Adrenal gland (tissue), 12 donors: ENCODE results near the gene METTL25B. TPM values are rescaled to one million over a fixed set of nuclear protein-coding genes. Genes with fewer than 3 reads are reported as not detected.

ENCODE experiments used
- DNase-seq, 7 donors: peaks; one replicate each; pipeline ENCODE4 v3.0.0-alpha.2; 2019 to 2020
- H3K27ac ChIP-seq, 5 donors: fragments of 200-600 bp; sonication (generic) in 4 of 5; 1 replicate in 3 of 5; 2 replicates in 2 of 5; pipeline versions ENCODE4 v1.5.1 to v1.8.0; 2016 to 2020; ENCODE audit warnings: mild to moderate bottlenecking in 1 of 5
- H3K27me3 ChIP-seq: fragments of 200-600 bp; 2 replicates; pipeline ENCODE4 v1.8.0; 2021
- H3K36me3 ChIP-seq, 2 donors: fragments of 200-600 bp; replicated peaks in 1 of 2; 1 replicate in 1 of 2; 2 replicates in 1 of 2; pipeline versions ENCODE4 v1.5.1 to v1.8.0; 2018 to 2022
- H3K4me1 ChIP-seq, 2 donors: fragments of 200-600 bp; replicated peaks in 1 of 2; 1 replicate in 1 of 2; 2 replicates in 1 of 2; pipeline versions ENCODE4 v1.5.1 to v1.8.0; 2018 to 2021
- H3K4me3 ChIP-seq, 4 donors: fragments of 200-600 bp; sonication (generic) in 3 of 4; one replicate each; pipeline ENCODE4 v1.5.1; 2016 to 2018
- H3K9me3 ChIP-seq, 3 donors: fragments of 200-600 bp; sonication (generic) in 1 of 3; replicated peaks in 1 of 3; 1 replicate in 2 of 3; 2 replicates in 1 of 3; pipeline versions ENCODE4 v1.5.1 to v1.8.0; 2016 to 2021
- POLR2A ChIP-seq, 2 donors: fragments of 450-650 bp; IDR thresholded peaks; one replicate each; pipeline ENCODE4 v1.6.1; 2017; ENCODE audit warnings: antibody characterized with exemption in 2 of 2, mild to moderate bottlenecking in 2 of 2, moderate library complexity in 1 of 2
- WGBS, 4 donors: extraction: QIAGEN DNeasy Blood & Tissue Kit in 2 of 4; methylation state at CpG; one replicate each; pipeline versions ENCODE4 v1.1.5 to v1.1.7; 2013 to 2017; 5-methylcytosine and 5-hydroxymethylcytosine counted together
- intact Hi-C, 2 donors: fragments of 100-400 bp; cut with DNase I; formaldehyde crosslinking; loops; one replicate each; pipeline versions ENCODE4 v1.14.1 to v1.15.0; 2022 to 2023
- polyA plus RNA-seq, 3 donors: library from polyadenylated mRNA; stranded (reverse); fragments of 200-250 nt in 2 of 3; fragments of 350-450 nt in 1 of 3; fragmentation: Illumina TruSeq in 1 of 3; extraction: RNeasy Lipid Tissue Mini Kit (QIAGEN cat#74804) in 1 of 3; gene quantifications; one replicate each; pipeline ENCODE4 v1.2.3, GENCODE V29; 2013 to 2014
- total RNA-seq, 9 donors: library from RNA; depleted of rRNA in 4 of 9; stranded (reverse); fragments of >200 nt in 4 of 9; fragments of 120-200 nt in 1 of 9; fragmentation: NEBNext Ultra II Directional in 1 of 9; extraction: Animal tissue kit (Norgen Biotek cat#: 25700) in 1 of 9; gene quantifications; one replicate each; pipeline versions ENCODE4 v1.1.0 to v1.2.4, GENCODE V29; 2013 to 2023
- TF ChIP-seq, protein P1 (sequence below), 6 experiments: fragments of 450-650 bp in 4 of 6; fragments of 200-600 bp in 2 of 6; sonication (generic) in 1 of 6; IDR thresholded peaks; 1 replicate in 5 of 6; 2 replicates in 1 of 6; pipeline versions ENCODE4 v1.5.1 to v1.8.0; 2016 to 2021; ENCODE audit warnings: antibody characterized with exemption in 6 of 6, mild to moderate bottlenecking in 2 of 6, moderate library complexity in 1 of 6
- donor health status: healthy with polysubstance abuse.
- donor health status: Bipolar disorder and iron deficiency.
- donor health status: DM: yes; HTN: yes; CAD: no.
- donor health status: DM: no; HTN: no; CAD: no.
- donor health status: DM: no; HTN: no; CAD: no.
- donor health status: DM: yes; HTN: yes; CAD: no.

METTL25B gene
- total and polyA plus RNA-seq, 12 donors, result 17.4 to 140 (median 32.5) TPM

DNA sequence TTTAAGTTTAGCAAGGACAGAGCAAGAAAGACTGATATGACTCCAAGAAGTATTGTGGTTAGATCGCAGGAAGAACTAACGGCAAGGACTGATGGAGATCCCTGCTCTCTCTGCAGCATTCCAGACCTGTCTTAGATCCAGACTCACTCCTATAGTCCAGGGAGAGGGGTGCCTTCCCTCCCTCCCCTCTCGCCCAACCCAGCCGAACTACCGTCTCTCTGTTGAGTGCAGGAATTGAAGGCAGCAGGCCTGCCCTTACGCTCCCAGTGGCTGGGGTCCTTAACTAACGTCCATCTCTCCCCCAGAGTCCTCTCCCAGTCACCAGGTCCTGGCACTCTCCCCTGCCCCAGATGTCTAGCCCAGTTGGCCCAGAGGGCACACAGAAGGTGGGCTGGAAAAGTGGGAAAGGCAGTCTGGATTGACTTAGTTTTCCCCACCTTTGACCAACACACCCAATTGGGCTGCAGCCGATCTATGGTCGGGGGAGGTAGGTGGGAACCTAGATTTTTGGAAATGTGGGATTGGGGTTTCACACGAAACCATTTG is 24.0 kb upstream of the METTL25B start:
- no peaks in the 10 kb centered on the region for H3K36me3 ChIP-seq
- intact Hi-C loops, result no loop called here
- WGBS, 4 donors, result 71 to 79% (median 72%) methylated on average over 10 of the region's 10 CpGs
- peaks cover 23 to 26% of the 10 kb centered on the region in 2 donors for H3K4me1 ChIP-seq
- no peaks in the 10 kb centered on the region for H3K9me3 ChIP-seq
- no peaks in the 10 kb centered on the region for H3K27me3 ChIP-seq
- H3K27ac ChIP-seq, result no peak overlapping the region
- DNase-seq, result no peak
- H3K4me3 ChIP-seq, result no peak overlapping the region
- no peak for TF ChIP-seq POLR2A (IDR thresholded peaks at IDR 0.05)
- TF ChIP-seq, protein P1, sequence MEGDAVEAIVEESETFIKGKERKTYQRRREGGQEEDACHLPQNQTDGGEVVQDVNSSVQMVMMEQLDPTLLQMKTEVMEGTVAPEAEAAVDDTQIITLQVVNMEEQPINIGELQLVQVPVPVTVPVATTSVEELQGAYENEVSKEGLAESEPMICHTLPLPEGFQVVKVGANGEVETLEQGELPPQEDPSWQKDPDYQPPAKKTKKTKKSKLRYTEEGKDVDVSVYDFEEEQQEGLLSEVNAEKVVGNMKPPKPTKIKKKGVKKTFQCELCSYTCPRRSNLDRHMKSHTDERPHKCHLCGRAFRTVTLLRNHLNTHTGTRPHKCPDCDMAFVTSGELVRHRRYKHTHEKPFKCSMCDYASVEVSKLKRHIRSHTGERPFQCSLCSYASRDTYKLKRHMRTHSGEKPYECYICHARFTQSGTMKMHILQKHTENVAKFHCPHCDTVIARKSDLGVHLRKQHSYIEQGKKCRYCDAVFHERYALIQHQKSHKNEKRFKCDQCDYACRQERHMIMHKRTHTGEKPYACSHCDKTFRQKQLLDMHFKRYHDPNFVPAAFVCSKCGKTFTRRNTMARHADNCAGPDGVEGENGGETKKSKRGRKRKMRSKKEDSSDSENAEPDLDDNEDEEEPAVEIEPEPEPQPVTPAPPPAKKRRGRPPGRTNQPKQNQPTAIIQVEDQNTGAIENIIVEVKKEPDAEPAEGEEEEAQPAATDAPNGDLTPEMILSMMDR (IDR thresholded peaks at IDR 0.05), result no peak

DNA sequence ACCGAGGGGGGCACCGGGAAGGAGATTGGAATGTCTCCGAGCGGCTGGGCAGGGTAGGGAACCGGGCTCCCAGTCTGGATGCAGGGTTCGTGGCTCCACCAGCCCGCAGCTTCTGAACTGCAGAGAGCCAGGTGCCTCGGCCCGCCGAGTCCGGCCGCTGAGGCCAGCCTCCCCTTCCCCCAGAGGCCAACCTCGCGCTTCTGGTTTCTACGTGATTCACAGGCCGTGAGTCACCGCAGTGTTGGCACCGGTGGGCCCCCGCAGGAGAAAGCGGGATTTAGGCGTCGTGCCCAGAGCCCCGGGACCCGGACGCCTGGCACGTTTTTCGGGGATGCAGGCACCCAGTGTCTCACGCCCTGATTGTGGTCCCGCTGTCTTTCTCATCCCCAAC is 23.3 kb upstream of the METTL25B start:
- H3K4me3 ChIP-seq, result peak overlapping the region in 1 of 4 donors; percentile 59

DNA sequence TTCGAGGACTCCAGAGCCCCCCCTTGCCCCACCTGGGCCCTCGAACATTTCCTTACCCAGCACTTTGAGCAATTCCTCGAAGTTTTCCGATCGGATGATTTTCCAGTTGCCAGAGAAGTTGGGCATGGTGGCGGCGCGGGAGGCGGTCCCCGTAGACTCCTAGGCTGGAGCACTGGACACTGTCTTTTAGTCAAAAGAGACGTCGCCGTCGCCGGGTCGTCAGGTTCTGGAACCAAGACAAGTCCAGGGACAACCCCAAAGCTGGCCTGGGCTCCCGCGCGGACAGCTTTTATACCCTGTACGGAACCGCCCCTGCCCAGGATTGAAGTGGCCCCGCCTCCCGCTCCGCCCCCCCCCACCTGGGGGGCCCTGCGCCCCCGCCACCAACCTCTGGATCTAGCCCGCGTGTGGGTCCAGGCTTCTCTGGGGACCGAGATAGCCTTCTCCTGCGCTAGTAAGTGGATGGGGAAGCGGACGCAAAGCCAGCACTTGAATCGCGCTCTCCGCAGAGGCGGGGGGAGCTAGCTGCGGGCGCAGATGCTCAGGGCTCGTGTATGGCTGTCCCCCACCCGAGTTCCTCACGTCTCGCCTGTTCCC is 22.9 kb upstream of the METTL25B start, which contains the start of gene CRABP2:
Gene CRABP2 (minus strand): TSS at position 263 of the 597 bp plus-strand sequence. CDS start 137 bp downstream, at position 126.
- Histone ChIP-seq H3K4me3 (peak within 1 kb of the TSS in 3 of 4 donors; percentile 7 to 59 (median 31)), H3K9me3 (no peaks in the 10 kb centered on the region), H3K36me3 (no peaks in the 10 kb centered on the region), H3K27ac (peak within 1 kb of the TSS; percentile 30 to 66 (median 52)), H3K4me1 (peaks cover 23 to 31% of the 10 kb centered on the region in 2 donors), H3K27me3 (no peaks in the 10 kb centered on the region)
- intact Hi-C loops, result no loop called here
- no peak for TF ChIP-seq POLR2A (IDR thresholded peaks at IDR 0.05)
- TF ChIP-seq, protein P1 (IDR thresholded peaks at IDR 0.05), result no peak
- peak in 6 of 7 donors; percentile 45 to 65 (median 55) for DNase-seq
- 1 to 9% (median 2%) methylated on average over 7 to 42 of the region's 42 CpGs for WGBS, 4 donors

More for the DNA sequence above, 23.3 kb upstream of the METTL25B start:
- Histone ChIP-seq H3K27me3 (no peaks in the 10 kb centered on the region), H3K27ac (peak overlapping the region in 1 of 5 donors; percentile 52), H3K9me3 (no peaks in the 10 kb centered on the region), H3K36me3 (no peaks in the 10 kb centered on the region), H3K4me1 (peaks cover 23 to 31% of the 10 kb centered on the region in 2 donors)
- intact Hi-C loops, result no loop called here
- peak; percentile 73 to 87 (median 84) for DNase-seq
- 2 to 20% (median 3%) methylated on average over 2 to 29 of the region's 29 CpGs for WGBS, 4 donors
- TF ChIP-seq POLR2A (IDR thresholded peaks at IDR 0.05), result no peak
- TF ChIP-seq, protein P1 (IDR thresholded peaks at IDR 0.05), result no peak

DNA sequence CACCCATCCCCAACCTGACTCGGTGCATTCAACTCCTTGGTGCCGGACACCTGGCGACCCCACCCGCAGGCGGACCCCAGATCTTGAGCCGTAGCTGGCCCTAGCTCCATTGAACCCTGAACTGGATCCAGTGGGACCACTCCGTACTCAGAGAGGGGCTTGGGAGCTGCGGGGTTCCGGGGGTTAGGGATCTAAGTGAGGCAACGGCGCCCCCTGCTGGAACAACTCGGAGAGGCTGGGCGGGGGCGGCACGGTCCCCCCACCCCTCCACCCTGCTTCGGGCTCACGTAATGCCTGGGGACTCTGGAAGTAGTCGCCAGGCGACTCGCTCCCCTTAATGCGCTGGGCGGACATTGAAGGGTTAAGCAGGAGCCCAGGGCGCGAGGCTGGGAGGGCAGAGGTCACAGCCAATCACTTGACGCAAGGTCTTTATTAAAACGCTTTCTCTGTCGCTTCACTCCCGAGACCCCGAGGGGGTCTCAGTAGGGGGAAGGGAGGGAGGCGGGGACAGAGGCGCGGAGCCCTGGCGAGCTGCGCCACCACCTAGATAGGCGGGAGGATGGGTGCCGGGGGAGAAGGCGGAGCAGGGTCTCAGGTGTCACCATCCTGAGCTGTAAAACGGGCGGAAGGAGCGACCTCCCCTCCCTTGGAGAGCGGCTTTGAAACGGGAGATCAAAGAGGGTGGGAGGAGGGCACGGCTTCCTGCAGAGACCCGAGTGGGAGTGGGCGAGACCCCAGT is 22.2 kb upstream of the METTL25B start:
- H3K4me3 ChIP-seq, result peak overlapping the region in 3 of 4 donors; percentile 7 to 59 (median 31)
- no peaks in the 10 kb centered on the region for H3K36me3 ChIP-seq
- no peaks in the 10 kb centered on the region for H3K9me3 ChIP-seq
- intact Hi-C loops, result no loop called here
- no peak for TF ChIP-seq POLR2A (IDR thresholded peaks at IDR 0.05)
- TF ChIP-seq, protein P1 (IDR thresholded peaks at IDR 0.05), result peak; percentile 62 to 75 (median 70)
- WGBS, 4 donors, result 0 to 1% (median 1%) methylated on average over 7 to 45 of the region's 45 CpGs
- H3K4me1 ChIP-seq, result peaks cover 23 to 31% of the 10 kb centered on the region in 2 donors
- no peaks in the 10 kb centered on the region for H3K27me3 ChIP-seq
- H3K27ac ChIP-seq, result peak overlapping the region; percentile 30 to 66 (median 52)
- DNase-seq, result peak; percentile 36 to 82 (median 62)
